GM12878 (cell line): ENCODE results near the gene SPOCD1. TPM values are rescaled to one million over a fixed set of nuclear protein-coding genes. Genes with fewer than 3 reads are reported as not detected.

ENCODE experiments used
- ATAC-seq: fragments of 200-7000 bp; cut with Tn5 transposase; 3 replicates; pipeline ENCODE4 v1.9.1; 2020; ENCODE audit warnings: mild to moderate bottlenecking, moderate library complexity
- BruUV-seq: library from RNA; stranded (reverse); fragments of 400-500 nt; replicated peaks from 2 replicates; lab custom pipeline; 2021; lab: Mats Ljungman, UMichigan
- CTCF ChIA-PET: fragments of 300-600 bp; sonication (Branson Sonifier 250); formaldehyde crosslinking; extraction: SDS; loops from one replicate; lab custom pipeline; 2021; ENCODE audit warnings: inconsistent platforms; lab: Yijun Ruan, JAX
- POLR2A ChIA-PET: fragments of 350-600 bp; formaldehyde crosslinking; extraction: SDS; loops from one replicate; lab custom pipeline; 2021; ENCODE audit warnings: inconsistent platforms; lab: Charles Lee
- RAD21 ChIA-PET: fragments of 300-600 bp; sonication (Branson Sonifier 250); formaldehyde crosslinking; loops from one replicate; lab custom pipeline; 2023; ENCODE audit warnings: antibody characterized with exemption; ENCODE audit not compliant: unreplicated experiment; lab: Charles Lee
- SMC1A ChIA-PET: fragments of 300-600 bp; sonication (Branson Sonifier 250); formaldehyde crosslinking; loops from one replicate; lab custom pipeline; 2023; ENCODE audit not compliant: unreplicated experiment, uncharacterized antibody; lab: Charles Lee
- DNase-seq: peaks from one replicate; pipeline ENCODE4 v3.0.0-alpha.2; 2011; ENCODE audit warnings: low read depth, low spot score
- FAIRE-seq: peaks from 3 replicates; lab custom pipeline; 2011; peaks lifted over from hg19 to GRCh38; lab: Jason Lieb, UNC
- H2AFZ ChIP-seq: 2 replicates; pipeline ENCODE4 v1.6.0; 2011; ENCODE audit warnings: low read depth, low read length, control low read depth; ENCODE audit not compliant: control insufficient read depth
- H3K27ac ChIP-seq: 2 replicates; pipeline ENCODE4 v1.5.1; 2011; ENCODE audit warnings: control low read depth; ENCODE audit not compliant: control insufficient read depth, insufficient read depth
- H3K27me3 ChIP-seq, 2 experiments: replicated peaks in 1 of 2; 2 replicates each; pipeline versions ENCODE4 v1.6.0 to v1.6.1; 2011; ENCODE audit warnings: low read length in 1 of 2; ENCODE audit not compliant: control insufficient read depth in 2 of 2, insufficient read depth in 2 of 2
- H3K36me3 ChIP-seq, 2 experiments: 2 replicates each; pipeline ENCODE4 v1.5.1; 2011; ENCODE audit warnings: low read length in 1 of 2; ENCODE audit not compliant: control insufficient read depth in 2 of 2, insufficient read depth in 2 of 2
- H3K4me1 ChIP-seq: 2 replicates; pipeline ENCODE4 v1.6.1; 2011; ENCODE audit warnings: mild to moderate bottlenecking, low read length, moderate library complexity, mixed read lengths; ENCODE audit not compliant: control insufficient read depth, insufficient read depth
- H3K4me2 ChIP-seq: 2 replicates; pipeline ENCODE4 v1.6.0; 2011; ENCODE audit warnings: control low read depth; ENCODE audit not compliant: control insufficient read depth, insufficient read depth
- H3K4me3 ChIP-seq: fragments of 200-600 bp; sonication (generic); 2 replicates; pipeline ENCODE4 v1.5.1; 2016
- H3K79me2 ChIP-seq: 2 replicates; pipeline ENCODE4 v1.6.0; 2011; ENCODE audit warnings: low read length; ENCODE audit not compliant: control insufficient read depth, insufficient read depth
- H3K9ac ChIP-seq: 2 replicates; pipeline ENCODE4 v1.8.0; 2011; ENCODE audit warnings: low read length, control low read depth, mixed read lengths; ENCODE audit not compliant: control insufficient read depth, insufficient read depth
- H3K9me3 ChIP-seq: replicated peaks from 3 replicates; pipeline ENCODE4 v1.5.1; 2011; ENCODE audit warnings: mild to moderate bottlenecking, low read length; ENCODE audit not compliant: control insufficient read depth, insufficient read depth
- H4K20me1 ChIP-seq: 2 replicates; pipeline ENCODE4 v1.6.0; 2011; ENCODE audit not compliant: control insufficient read depth, insufficient read depth
- ATF7 ChIP-seq: fragments of 450-650 bp; IDR thresholded peaks from 2 replicates; pipeline ENCODE4 v1.6.1; 2016; ENCODE audit warnings: low read depth, mild to moderate bottlenecking
- BCLAF1 ChIP-seq: fragments of 450-650 bp; IDR thresholded peaks from 2 replicates; pipeline ENCODE4 v1.6.1; 2017; ENCODE audit warnings: antibody characterized with exemption, mild to moderate bottlenecking, moderate library complexity
- CEBPB ChIP-seq, 2 experiments: fragments of 150-350 bp in 1 of 2; IDR thresholded peaks; 2 replicates each; pipeline ENCODE4 v1.6.1; 2012 to 2014; ENCODE audit warnings: low read depth in 2 of 2, low read length in 2 of 2, borderline replicate concordance in 1 of 2, inconsistent platforms in 1 of 2
- CREB1 ChIP-seq: IDR thresholded peaks from 2 replicates; pipeline ENCODE4 v1.6.1; 2012; ENCODE audit warnings: low read depth, mild to moderate bottlenecking, inconsistent platforms
- FOXM1 ChIP-seq: IDR thresholded peaks from 2 replicates; pipeline ENCODE4 v1.6.1; 2012; ENCODE audit warnings: low read depth, mild to moderate bottlenecking, inconsistent platforms, low read length, moderate library complexity
- MAX ChIP-seq: IDR thresholded peaks from 2 replicates; pipeline ENCODE4 v1.6.1; 2012; ENCODE audit warnings: low read depth, low read length, improper control_type of control experiment
- NFXL1 ChIP-seq: fragments of 450-650 bp; IDR thresholded peaks from 2 replicates; pipeline ENCODE4 v1.6.1; 2017; ENCODE audit warnings: antibody characterized with exemption, mild to moderate bottlenecking, borderline replicate concordance
- RELA ChIP-seq: fragments of 450-650 bp; IDR thresholded peaks from 2 replicates; pipeline ENCODE4 v1.8.0; 2014; ENCODE audit warnings: borderline replicate concordance; ENCODE audit not compliant: partially characterized antibody
- STAT1 ChIP-seq: fragments of 450-650 bp; conservative IDR thresholded peaks from 2 replicates; pipeline ENCODE4 v1.6.1; 2014; ENCODE audit warnings: antibody characterized with exemption, mild to moderate bottlenecking
- SUPT20H ChIP-seq: IDR thresholded peaks from 2 replicates; pipeline ENCODE4 v1.6.1; 2011; ENCODE audit warnings: low read depth, mild to moderate bottlenecking, low read length, moderate library complexity, borderline replicate concordance; ENCODE audit not compliant: control insufficient read depth
- TCF7 ChIP-seq: IDR thresholded peaks from 2 replicates; pipeline ENCODE4 v1.6.1; 2014; ENCODE audit warnings: antibody characterized with exemption, borderline replicate concordance
- ZNF384 ChIP-seq: IDR thresholded peaks from 2 replicates; pipeline ENCODE4 v1.6.1; 2012; ENCODE audit warnings: low read depth, mild to moderate bottlenecking, low read length, improper control_type of control experiment, borderline replicate concordance
- ZNF622 ChIP-seq: fragments of 450-650 bp; IDR thresholded peaks from 2 replicates; pipeline ENCODE4 v1.6.1; 2017; ENCODE audit warnings: mild to moderate bottlenecking, inconsistent platforms
- WGBS: methylation state at CpG from one replicate; pipeline ENCODE4 v1.1.6; 2016; ENCODE audit warnings: low lambda C conversion rate; ENCODE audit not compliant: insufficient replicate concordance, insufficient coverage; ENCODE audit errors: missing lambda C conversion rate; 5-methylcytosine and 5-hydroxymethylcytosine counted together
- in situ Hi-C: fragments of 300-500 bp; cut with MboI; formaldehyde crosslinking; loops from 9 replicates; pipeline ENCODE4 v1.14.3; 2018; ENCODE audit warnings: mixed read lengths
- intact Hi-C: fragments of 100-400 bp; cut with micrococcal nuclease; formaldehyde crosslinking; loops from one replicate; pipeline ENCODE4 v1.14.2; 2022; ENCODE audit not compliant: unreplicated experiment
- polyA plus RNA-seq, 11 experiments: library from polyadenylated mRNA; depleted of rRNA in 4 of 11; unstranded in 6 of 11; stranded (reverse) in 5 of 11; fragments of >200 nt; fragmentation: Nextera tagmentation in 4 of 11; fragmentation: Illumina TruSeq in 1 of 11; extraction: Ambion mirVana in 4 of 11; extraction: Trizol in 1 of 11; gene quantifications; 1 replicate in 1 of 11; 2 replicates in 10 of 11; pipeline versions ENCODE4 v1.2.1 to v1.2.3, GENCODE V29; 2011 to 2016; ENCODE audit warnings: inconsistent platforms in 2 of 11, missing spikeins in 2 of 11, low read depth in 1 of 11
- total RNA-seq, 4 experiments: library from RNA; depleted of rRNA in 3 of 4; stranded (reverse); fragments of >200 nt in 3 of 4; fragmentation: Illumina TruSeq in 1 of 4; extraction: Trizol in 1 of 4; gene quantifications; 2 replicates each; pipeline versions ENCODE4 v1.2.1 to v1.2.3, GENCODE V29; 2013 to 2021
- TF ChIP-seq, protein P1 (sequence below): fragments of 450-650 bp; IDR thresholded peaks from 2 replicates; pipeline ENCODE4 v1.6.1; 2017; ENCODE audit warnings: mild to moderate bottlenecking, moderate library complexity
- TF ChIP-seq, protein P2 (sequence below): IDR thresholded peaks from 2 replicates; pipeline ENCODE4 v1.6.1; 2011; ENCODE audit warnings: borderline replicate concordance, low read depth, mild to moderate bottlenecking, moderate library complexity, mixed read lengths, low read length; ENCODE audit not compliant: insufficient read depth; ENCODE audit errors: extremely low read length

Gene SPOCD1
- total and polyA plus RNA-seq, 10 of the 15 experiments (the other 5 are each of a cell fraction or from before 2014, with no cell fraction given): 0.02 to 0.65 (median 0.13) TPM; not detected in 4

DNA sequence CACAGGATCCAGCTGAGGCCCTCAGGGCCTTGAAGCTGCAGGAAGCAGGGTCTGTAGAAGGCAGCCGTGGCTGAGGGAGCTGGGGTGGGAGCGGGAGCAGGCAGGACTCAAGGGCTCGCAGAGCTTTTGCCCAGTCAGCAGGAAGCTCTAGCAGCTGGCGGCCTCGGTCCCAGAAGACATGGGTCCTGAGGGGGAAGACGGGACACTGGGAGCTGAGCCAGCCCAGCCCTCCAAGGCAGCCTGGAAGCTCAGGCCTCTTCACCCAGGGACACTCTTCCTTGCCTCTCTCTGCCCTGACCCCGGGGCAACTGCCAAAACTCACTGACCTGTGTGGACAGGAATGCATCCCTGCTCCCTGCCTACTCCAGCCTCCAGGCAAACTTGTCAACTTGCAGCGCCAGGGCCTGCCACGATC lies 60.6 kb downstream of the SPOCD1 start (continued):
- TF ChIP-seq BCLAF1: no peak
- no peak for TF ChIP-seq STAT1
- TF ChIP-seq RELA: no peak
- TF ChIP-seq CREB1: no peak
- TF ChIP-seq, all 136 proteins: peak for 0

GRCh38 chr1:31754397-31754796 lies 61.4 kb downstream of the SPOCD1 start:
- POLR2A ChIA-PET: no interaction called here

More at GRCh38 chr1:31754397-31754796, 61.4 kb downstream of the SPOCD1 start:
- no peak for DNase-seq
- Histone ChIP-seq H3K4me1 (peaks cover 7% of the 10 kb centered on the region; the same call in 1 of the 2 replicates), H3K79me2 (no peaks in the 10 kb centered on the region), H2AFZ (no peak overlapping the region), H3K27ac (no peak overlapping the region), H4K20me1 (no peaks in the 10 kb centered on the region), H3K36me3 (no peaks in the 10 kb centered on the region), H3K4me3 (no peak overlapping the region), H3K9me3 (no peaks in the 10 kb centered on the region), H3K4me2 (no peak overlapping the region)
- no TSS peak for BruUV-seq
- ChIA-PET RAD21 (no interaction called here), SMC1A (interaction anchor here (1.0 kb wide), 1 partner anchor 35 kb away, joined by 4 read pairs; no protein-coding TSS in a partner anchor), CTCF (interaction anchor here (1.0 kb wide), 1 partner anchor 20 kb away, joined by 4 read pairs; no protein-coding TSS in a partner anchor)
- 56% methylated on average over 15 of the region's 15 CpGs for WGBS
- intact Hi-C loops: no loop called here
- no peak for ATAC-seq
- no peak for FAIRE-seq
- in situ Hi-C loops: no loop called here
- TF ChIP-seq NFXL1 (no peak), ZNF384 (no peak), MAX (no peak), ZNF622 (no peak), FOXM1 (no peak), CEBPB (IDR thresholded peaks at IDR 0.05; ENCODE audit: borderline replicate concordance in 1 of 2, low read depth in 2 of 2, low read length in 2 of 2) (no peak), ATF7 (no peak), TCF7 (no peak), SUPT20H (no peak)
- TF ChIP-seq, protein P1, sequence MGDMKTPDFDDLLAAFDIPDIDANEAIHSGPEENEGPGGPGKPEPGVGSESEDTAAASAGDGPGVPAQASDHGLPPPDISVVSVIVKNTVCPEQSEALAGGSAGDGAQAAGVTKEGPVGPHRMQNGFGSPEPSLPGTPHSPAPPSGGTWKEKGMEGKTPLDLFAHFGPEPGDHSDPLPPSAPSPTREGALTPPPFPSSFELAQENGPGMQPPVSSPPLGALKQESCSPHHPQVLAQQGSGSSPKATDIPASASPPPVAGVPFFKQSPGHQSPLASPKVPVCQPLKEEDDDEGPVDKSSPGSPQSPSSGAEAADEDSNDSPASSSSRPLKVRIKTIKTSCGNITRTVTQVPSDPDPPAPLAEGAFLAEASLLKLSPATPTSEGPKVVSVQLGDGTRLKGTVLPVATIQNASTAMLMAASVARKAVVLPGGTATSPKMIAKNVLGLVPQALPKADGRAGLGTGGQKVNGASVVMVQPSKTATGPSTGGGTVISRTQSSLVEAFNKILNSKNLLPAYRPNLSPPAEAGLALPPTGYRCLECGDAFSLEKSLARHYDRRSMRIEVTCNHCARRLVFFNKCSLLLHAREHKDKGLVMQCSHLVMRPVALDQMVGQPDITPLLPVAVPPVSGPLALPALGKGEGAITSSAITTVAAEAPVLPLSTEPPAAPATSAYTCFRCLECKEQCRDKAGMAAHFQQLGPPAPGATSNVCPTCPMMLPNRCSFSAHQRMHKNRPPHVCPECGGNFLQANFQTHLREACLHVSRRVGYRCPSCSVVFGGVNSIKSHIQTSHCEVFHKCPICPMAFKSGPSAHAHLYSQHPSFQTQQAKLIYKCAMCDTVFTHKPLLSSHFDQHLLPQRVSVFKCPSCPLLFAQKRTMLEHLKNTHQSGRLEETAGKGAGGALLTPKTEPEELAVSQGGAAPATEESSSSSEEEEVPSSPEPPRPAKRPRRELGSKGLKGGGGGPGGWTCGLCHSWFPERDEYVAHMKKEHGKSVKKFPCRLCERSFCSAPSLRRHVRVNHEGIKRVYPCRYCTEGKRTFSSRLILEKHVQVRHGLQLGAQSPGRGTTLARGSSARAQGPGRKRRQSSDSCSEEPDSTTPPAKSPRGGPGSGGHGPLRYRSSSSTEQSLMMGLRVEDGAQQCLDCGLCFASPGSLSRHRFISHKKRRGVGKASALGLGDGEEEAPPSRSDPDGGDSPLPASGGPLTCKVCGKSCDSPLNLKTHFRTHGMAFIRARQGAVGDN: no peak
- TF ChIP-seq, protein P2, sequence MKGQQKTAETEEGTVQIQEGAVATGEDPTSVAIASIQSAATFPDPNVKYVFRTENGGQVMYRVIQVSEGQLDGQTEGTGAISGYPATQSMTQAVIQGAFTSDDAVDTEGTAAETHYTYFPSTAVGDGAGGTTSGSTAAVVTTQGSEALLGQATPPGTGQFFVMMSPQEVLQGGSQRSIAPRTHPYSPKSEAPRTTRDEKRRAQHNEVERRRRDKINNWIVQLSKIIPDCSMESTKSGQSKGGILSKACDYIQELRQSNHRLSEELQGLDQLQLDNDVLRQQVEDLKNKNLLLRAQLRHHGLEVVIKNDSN: no peak
- TF ChIP-seq, all 136 proteins: peak for 0
- Histone ChIP-seq H3K27me3 (peaks cover 0 to 5% of the 10 kb centered on the region in 2 experiments; a peak in 2 of 4 replicates), H3K9ac (no peak overlapping the region)
